H1 (cell line): ENCODE results near the gene SOX13. TPM values are rescaled to one million over a fixed set of nuclear protein-coding genes. Genes with fewer than 3 reads are reported as not detected.

Source experiments
- CHD7 ChIP-seq: fragments of 300-600 bp; sonication (generic); IDR thresholded peaks from 2 replicates; pipeline ENCODE4 v1.7.1; 2012; ENCODE audit warnings: low read length, moderate library complexity, mild to moderate bottlenecking, inconsistent platforms; ENCODE audit not compliant: insufficient replicate concordance
- RXRA ChIP-seq: IDR thresholded peaks from 2 replicates; pipeline ENCODE4 v1.6.1; 2011; ENCODE audit warnings: low read depth, mild to moderate bottlenecking, low read length, moderate library complexity; ENCODE audit not compliant: insufficient read depth
- polyA plus RNA-seq, 7 experiments: library from polyadenylated mRNA; depleted of rRNA in 3 of 7; stranded (reverse) in 5 of 7; unstranded in 2 of 7; fragments of >200 nt in 5 of 7; fragments of 200-250 nt in 2 of 7; gene quantifications; 1 replicate in 5 of 7; 2 replicates in 1 of 7; 4 replicates in 1 of 7; pipeline versions ENCODE4 v1.2.1 to v1.2.3, GENCODE V29; 2011 to 2013; ENCODE audit warnings: missing spikeins in 2 of 7, mixed read lengths in 2 of 7
- total RNA-seq: library from RNA; stranded (reverse); fragmentation: NEBNext Ultra II Directional; extraction: Animal tissue kit (Norgen Biotek cat#: 25700); gene quantifications from 2 replicates; pipeline ENCODE4 v1.2.1, GENCODE V29; 2021

The SOX13 gene
- total and polyA plus RNA-seq, 2 of the 8 experiments (the other 6 are each of a cell fraction or from before 2014, with no cell fraction given): 113 to 173 TPM

- TF ChIP-seq CHD7 (no peak), RXRA (no peak)
Measured at GRCh38 chr1:204170494-204171155, 97.7 kb downstream of the SOX13 start (continued).
